ENCODE results near the gene PADI2.

GRCh38 chr1:17104782-17105181, 14.5 kb downstream of the PADI2 start:
- TF ChIP-seq, protein P1, sequence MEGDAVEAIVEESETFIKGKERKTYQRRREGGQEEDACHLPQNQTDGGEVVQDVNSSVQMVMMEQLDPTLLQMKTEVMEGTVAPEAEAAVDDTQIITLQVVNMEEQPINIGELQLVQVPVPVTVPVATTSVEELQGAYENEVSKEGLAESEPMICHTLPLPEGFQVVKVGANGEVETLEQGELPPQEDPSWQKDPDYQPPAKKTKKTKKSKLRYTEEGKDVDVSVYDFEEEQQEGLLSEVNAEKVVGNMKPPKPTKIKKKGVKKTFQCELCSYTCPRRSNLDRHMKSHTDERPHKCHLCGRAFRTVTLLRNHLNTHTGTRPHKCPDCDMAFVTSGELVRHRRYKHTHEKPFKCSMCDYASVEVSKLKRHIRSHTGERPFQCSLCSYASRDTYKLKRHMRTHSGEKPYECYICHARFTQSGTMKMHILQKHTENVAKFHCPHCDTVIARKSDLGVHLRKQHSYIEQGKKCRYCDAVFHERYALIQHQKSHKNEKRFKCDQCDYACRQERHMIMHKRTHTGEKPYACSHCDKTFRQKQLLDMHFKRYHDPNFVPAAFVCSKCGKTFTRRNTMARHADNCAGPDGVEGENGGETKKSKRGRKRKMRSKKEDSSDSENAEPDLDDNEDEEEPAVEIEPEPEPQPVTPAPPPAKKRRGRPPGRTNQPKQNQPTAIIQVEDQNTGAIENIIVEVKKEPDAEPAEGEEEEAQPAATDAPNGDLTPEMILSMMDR (conservative IDR thresholded peaks at IDR 0.05) = no peak
- TF ChIP-seq ZFX (IDR thresholded peaks at IDR 0.05) = no peak

Measured in C4-2B (cell line).